Epithelial cell of proximal tubule (primary cell): ENCODE measurements around the gene CEP112. TPM values are rescaled to one million over a fixed set of nuclear protein-coding genes. Genes with fewer than 3 reads are reported as not detected.

Source experiments
- DNase-seq: peaks from one replicate; pipeline ENCODE4 v3.0.0-alpha.2; 2011; ENCODE audit warnings: low read depth
- H3K4me3 ChIP-seq: 2 replicates; pipeline ENCODE4 v1.5.1; 2011; ENCODE audit warnings: low read depth, mild to moderate bottlenecking, low read length
- total RNA-seq: library from RNA; depleted of rRNA; stranded (reverse); fragments of >200 nt; gene quantifications from 2 replicates; pipeline ENCODE4 v1.2.3, GENCODE V29; 2015
- TF ChIP-seq, protein P1 (sequence below): conservative IDR thresholded peaks from 2 replicates; pipeline ENCODE4 v1.5.1; 2012; ENCODE audit warnings: low read depth, mild to moderate bottlenecking, low read length

CEP112 gene
- total RNA-seq, 1 donor from 2014 or later: 4.7 TPM

DNA sequence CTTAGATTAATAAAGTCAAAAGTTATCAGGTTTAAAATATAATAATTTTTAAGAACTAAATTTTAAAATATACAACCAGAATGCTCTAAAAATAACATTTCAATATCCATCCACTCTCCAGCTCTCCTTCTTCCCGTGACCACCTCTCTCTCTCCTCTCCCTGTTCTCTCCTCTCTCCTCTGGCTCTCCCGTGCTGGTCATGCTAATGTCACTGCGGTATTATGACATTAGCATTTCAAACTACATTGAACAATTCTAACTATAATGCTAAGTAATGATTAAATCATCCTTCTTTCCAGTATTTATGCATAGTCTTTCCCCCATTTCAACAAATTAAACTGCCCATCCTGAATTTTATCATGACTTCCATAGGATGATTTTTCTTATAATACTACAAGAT is 154.7 kb downstream of the CEP112 start:
- no peak for DNase-seq
- H3K4me3 ChIP-seq: no peak overlapping the region
- TF ChIP-seq, protein P1, sequence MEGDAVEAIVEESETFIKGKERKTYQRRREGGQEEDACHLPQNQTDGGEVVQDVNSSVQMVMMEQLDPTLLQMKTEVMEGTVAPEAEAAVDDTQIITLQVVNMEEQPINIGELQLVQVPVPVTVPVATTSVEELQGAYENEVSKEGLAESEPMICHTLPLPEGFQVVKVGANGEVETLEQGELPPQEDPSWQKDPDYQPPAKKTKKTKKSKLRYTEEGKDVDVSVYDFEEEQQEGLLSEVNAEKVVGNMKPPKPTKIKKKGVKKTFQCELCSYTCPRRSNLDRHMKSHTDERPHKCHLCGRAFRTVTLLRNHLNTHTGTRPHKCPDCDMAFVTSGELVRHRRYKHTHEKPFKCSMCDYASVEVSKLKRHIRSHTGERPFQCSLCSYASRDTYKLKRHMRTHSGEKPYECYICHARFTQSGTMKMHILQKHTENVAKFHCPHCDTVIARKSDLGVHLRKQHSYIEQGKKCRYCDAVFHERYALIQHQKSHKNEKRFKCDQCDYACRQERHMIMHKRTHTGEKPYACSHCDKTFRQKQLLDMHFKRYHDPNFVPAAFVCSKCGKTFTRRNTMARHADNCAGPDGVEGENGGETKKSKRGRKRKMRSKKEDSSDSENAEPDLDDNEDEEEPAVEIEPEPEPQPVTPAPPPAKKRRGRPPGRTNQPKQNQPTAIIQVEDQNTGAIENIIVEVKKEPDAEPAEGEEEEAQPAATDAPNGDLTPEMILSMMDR: no peak

DNA sequence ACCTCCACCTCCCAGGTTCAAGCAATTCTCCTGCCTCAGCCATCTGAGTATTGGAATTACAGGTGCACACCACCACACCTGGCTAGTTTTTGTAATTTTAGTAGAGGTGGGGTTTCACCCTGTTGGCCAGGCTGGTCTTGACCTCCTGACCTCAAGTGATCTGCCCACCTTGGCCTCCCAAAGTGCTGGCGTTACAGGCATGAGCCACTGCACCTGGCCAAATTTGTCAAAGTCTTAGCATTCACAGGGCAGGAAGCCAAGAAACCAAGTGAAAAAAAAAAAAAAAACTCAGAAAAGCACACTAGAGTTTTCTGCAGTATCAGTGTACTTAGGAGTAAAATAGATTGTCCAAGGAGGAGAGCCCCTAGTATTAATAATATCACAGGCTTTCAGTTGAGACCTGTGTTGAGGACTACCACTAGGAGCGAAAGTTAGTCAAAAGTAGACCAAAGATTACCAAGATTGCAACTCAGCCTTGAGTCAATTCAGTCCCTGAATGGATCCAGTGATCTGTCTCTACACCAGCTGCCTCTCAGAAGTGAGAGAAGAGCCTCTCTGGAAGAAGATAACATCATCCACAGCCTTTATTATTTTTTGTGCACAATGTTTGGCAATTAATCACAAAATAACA is 159.7 kb downstream of the CEP112 start:
- TF ChIP-seq, protein P1: no peak
- no peak overlapping the region for H3K4me3 ChIP-seq
- no peak for DNase-seq

DNA sequence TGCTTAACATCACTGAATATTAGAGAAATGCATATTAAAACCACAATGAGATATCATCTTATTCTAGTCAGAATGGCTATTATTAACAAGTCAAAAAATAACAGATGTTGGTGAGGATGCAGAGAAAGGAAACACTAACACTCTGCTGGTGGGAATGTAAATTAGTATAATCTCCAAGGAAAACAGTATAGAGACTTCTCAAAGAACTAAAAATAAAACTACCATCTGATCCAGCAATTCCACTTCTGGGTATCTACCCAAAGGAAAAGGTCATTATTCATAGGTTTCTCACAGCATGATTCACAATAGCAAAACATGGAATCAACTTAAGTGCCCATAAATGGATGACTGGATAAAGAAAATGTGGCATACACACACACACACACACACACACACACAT is 166.4 kb downstream of the CEP112 start:
- DNase-seq: no peak
- no peak overlapping the region for H3K4me3 ChIP-seq
- TF ChIP-seq, protein P1: no peak

DNA sequence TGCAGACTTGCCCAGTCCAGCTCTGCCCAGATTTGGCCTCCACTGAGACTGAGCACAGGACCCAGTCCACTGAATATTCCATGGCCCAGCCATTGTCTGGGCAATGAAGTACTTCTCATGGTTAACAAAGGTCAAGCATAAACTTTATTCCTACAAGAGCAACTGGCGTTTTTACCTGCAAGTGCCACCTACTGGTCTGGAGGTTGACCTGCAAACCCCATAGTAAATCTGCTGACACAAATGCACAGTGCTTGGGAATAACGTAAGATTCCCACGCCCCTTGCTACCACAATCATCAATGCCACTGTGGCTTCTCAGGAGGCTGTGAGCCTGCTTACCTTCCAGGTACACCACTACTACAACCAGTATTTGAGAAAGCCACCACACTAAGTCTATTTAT is 170.2 kb downstream of the CEP112 start:
- DNase-seq: no peak
- TF ChIP-seq, protein P1: no peak
- H3K4me3 ChIP-seq: no peak overlapping the region

DNA sequence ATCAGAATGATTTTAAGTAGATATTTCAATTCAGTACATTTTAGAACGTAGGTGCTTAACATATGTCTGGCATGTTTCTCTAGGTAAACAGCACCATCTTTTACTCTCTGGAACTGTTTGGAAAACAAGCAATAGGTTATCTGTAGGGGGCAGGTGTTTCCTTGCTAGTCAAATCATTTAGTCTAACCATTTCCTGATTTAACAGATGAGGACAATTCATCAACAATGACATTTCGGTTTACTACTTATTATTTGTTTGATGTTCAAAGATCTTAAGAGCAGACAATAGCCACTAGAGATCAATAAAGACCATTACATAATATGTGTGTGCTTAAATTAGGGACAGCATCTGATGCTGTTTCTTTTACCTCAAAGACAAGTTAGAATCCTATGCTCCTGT is 173.1 kb downstream of the CEP112 start:
- no peak for DNase-seq
- TF ChIP-seq, protein P1: no peak
- H3K4me3 ChIP-seq: no peak overlapping the region

DNA sequence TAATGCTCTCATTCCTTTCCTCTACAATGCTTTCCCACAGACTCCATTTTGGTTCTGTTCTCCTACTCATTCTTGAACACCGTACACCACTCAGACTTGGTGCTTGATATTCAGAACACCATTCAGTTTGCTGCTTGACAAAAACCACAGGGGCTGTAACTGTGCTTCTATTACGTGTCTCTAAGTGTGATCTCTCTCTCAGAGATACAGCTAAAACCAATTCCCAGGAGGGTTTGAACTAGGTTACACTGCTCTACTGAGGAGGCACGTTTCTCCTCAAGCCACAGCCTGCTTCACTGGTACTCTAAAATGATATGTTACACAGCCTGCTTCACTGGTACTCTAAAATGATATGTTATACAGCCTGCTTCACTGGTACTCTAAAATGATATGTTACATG is 175.7 kb downstream of the CEP112 start:
- H3K4me3 ChIP-seq: no peak overlapping the region
- TF ChIP-seq, protein P1: no peak
- no peak for DNase-seq

DNA sequence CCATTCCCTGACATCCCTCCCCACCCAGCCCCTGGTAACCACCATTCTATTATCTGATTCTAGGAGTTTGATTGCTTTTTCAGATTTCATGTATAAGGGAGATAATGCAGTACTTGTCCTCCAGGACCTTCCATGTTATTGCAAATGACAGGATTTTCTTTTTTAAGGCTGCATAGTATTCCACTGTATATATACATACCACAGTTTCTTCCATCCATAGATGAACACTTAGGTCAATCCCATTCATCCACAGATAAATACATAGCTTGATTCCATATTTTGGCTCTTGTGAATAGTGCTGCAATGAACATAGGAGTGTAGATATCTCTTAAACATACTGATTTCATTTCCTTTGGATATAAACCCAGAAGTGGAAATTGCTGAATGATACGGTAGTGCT is 183.3 kb downstream of the CEP112 start:
- TF ChIP-seq, protein P1: no peak
- H3K4me3 ChIP-seq: no peak overlapping the region
- no peak for DNase-seq
